GM19193 (cell line): Measurements from ENCODE around the gene MRPS26.

Source experiments
- POLR2A ChIP-seq: IDR thresholded peaks from 4 replicates; pipeline ENCODE4 v1.6.1; 2011; ENCODE audit not compliant: insufficient read depth, insufficient read length; ENCODE audit errors: extremely low read depth

The MRPS26 gene

GRCh38 chr20:3084283-3084985 is 38.6 kb downstream of the MRPS26 start, which contains the start of gene AVP:
Gene AVP (minus strand): TSS chr20:3084724. CDS start chr20:3084674, 50 bp downstream.
- TF ChIP-seq POLR2A, result no peak

- TF ChIP-seq POLR2A, result no peak
These were observed 39.1 kb downstream of the MRPS26 start for GRCh38 chr20:3084986-3085360.

GRCh38 chr20:3085571-3086072 is 39.8 kb downstream of the MRPS26 start:
- no peak for TF ChIP-seq POLR2A

- no peak for TF ChIP-seq POLR2A
These were observed 42.2 kb downstream of the MRPS26 start for GRCh38 chr20:3088031-3088430.

- TF ChIP-seq POLR2A, result no peak
These were observed 44.7 kb downstream of the MRPS26 start for GRCh38 chr20:3090565-3090964.

- TF ChIP-seq POLR2A, result no peak
These were observed 46.9 kb downstream of the MRPS26 start for GRCh38 chr20:3092611-3093379.

GRCh38 chr20:3093861-3094361 is 48.1 kb downstream of the MRPS26 start:
- no peak for TF ChIP-seq POLR2A

- no peak for TF ChIP-seq POLR2A
These were observed 49.2 kb downstream of the MRPS26 start for GRCh38 chr20:3094848-3095629.
